ENCODE results near the gene SNX12.

SNX12 gene

GRCh38 chrX:71068044-71068918 is at the start of gene SNX12:
Gene SNX12, minus strand, starts transcription at chrX:71068334. Its CDS starts 28 bp downstream, at chrX:71068306.
- peak; percentile 86 for DNase-seq

DNA sequence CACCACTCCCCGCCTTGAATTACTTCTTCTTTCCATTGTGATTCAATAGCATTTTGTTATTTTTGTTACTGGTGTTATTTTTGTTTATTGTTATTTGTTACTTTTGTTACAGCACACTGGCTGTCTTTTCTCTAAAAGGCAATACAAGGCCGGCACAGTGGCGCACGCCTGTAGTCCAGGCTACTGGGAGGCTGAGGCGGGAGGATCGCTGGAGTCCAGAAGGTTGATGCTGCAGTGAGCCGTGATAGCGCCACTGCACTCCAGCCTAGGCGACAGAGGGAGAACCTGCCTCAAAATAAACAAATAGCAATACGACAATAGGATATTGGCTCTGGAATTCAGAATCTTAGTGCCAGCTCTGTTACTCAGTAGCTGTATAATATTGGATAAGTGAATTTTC is 49.2 kb upstream of the SNX12 start:
- DNase-seq, result no peak

- DNase-seq, result no peak
Observed at GRCh38 chrX:71111921-71112431, 43.8 kb upstream of the SNX12 start.

GRCh38 chrX:71111141-71111843 is 43.2 kb upstream of the SNX12 start, which contains the start of gene IL2RG:
Gene IL2RG, minus strand, starts transcription at chrX:71111577. Its CDS starts 38 bp downstream, at chrX:71111539.
- DNase-seq, result no peak

DNA sequence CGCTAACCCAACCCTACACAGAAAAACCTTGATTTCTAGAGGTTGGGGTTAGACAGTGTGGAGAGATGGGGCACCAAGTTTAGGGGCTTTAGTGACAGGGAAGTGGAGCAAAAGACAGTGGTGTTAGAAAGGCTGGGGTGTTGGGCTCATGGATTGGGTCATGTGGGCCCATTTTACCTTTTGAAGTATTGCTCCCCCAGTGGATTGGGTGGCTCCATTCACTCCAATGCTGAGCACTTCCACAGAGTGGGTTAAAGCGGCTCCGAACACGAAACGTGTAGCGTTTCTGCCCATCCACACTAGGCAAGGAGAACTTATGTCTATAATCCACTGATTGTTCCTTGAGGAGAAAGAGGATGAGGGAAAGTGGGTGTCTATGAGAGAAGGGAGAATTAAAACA is 40.9 kb upstream of the SNX12 start:
- no peak for DNase-seq

DNA sequence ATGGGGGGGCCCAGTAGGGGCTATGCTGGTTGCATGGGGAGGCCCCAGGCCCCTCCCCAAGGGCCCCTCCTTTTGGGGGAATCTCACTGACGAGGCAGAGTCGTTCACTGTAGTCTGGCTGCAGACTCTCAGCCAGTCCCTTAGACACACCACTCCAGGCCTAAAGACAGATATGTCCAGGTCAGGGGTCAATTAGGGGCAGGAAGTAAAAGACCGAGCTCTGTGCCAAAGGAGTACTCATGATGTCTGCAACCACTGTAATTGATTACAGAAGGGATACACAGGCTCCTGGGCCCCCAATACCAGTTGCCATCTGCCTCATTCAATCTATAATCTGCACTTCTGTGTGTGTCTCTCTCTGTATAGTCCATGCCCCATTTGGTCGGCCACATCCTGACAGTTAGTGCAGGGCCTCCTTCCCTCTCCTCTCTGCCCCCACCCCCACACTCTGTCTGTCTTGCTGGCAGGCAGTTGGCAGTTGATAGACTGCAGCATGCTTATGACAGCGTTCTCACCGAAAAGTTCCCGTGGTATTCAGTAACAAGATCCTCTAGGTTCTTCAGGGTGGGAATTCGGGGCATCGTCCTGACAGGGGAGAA is 39.7 kb upstream of the SNX12 start:
- no peak for DNase-seq

- DNase-seq, result no peak
Observed at GRCh38 chrX:71107245-71107644, 39.1 kb upstream of the SNX12 start.

DNA sequence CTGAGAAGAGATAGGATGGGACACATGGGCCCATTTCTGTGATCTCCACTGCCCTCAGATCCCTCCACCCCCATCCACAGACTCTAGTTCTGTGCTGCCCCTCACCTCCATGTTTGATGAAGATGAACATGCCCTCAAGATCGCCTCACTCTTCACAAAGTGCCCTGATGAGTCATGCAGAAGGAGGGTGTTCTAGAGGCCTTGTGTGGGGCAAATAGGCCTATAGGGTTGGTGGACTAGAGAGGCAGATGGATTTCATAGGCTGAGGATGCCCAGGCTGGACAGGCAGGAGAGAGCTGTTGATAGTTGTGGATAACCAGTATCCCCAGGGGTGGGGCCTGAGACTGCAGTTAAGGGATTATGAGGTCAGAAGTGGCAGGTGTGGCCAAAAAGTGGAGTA is 38.3 kb upstream of the SNX12 start, which contains the start of gene CXorf65:
CXorf65 (minus strand) TSS at position 314 of the 400 bp plus-strand sequence; CDS start at position 130, 184 bp downstream.
- DNase-seq, result no peak

DNA sequence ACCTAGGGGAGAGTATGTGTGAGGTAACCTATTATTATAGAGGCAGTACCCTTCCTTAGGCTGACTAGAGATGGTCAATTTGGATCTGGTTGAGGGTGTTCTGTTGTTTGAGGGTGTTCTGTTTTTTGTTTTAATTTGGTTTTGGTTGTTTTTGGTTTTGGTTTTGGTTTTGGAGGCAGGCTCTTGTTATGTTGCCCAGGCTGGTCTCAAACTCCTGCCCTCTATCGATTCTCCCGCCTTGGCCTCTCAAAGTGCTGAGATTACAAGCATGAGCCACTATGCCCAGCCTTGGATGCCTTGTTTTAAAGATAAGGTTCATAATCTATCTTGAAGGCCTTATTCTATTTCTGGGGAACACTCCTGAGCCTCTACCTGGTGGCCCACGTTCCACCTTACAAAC is 37.5 kb upstream of the SNX12 start:
- no peak for DNase-seq

GRCh38 chrX:71103110-71103983 is 35.2 kb upstream of the SNX12 start:
- no peak for DNase-seq

- no peak for DNase-seq
Observed at GRCh38 chrX:71102292-71102691, 34.2 kb upstream of the SNX12 start.

- no peak for DNase-seq
Observed at GRCh38 chrX:71100581-71101505, 32.7 kb upstream of the SNX12 start.

DNA sequence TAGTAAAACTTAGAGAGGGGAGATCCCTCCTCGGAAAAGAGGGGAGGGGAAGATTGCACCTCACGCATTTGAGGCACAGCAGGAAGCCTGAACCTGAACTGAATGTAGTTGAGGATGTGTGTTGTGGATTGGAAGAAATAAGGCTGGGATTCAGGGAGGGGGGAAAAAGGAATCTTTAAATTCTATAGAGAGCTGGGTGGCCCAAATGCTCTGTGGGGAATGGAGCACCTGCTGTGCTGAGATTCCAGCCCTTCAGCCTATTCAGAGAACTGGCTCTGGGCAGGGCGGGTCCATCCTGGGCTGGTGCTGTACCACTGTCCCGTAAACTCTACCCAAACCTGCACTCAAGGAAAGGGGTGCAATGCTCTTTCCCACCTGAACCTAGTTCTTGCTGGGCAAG is 31.6 kb upstream of the SNX12 start:
- DNase-seq, result no peak

- DNase-seq, result no peak
Observed at GRCh38 chrX:71098951-71099506, 30.9 kb upstream of the SNX12 start.

DNA sequence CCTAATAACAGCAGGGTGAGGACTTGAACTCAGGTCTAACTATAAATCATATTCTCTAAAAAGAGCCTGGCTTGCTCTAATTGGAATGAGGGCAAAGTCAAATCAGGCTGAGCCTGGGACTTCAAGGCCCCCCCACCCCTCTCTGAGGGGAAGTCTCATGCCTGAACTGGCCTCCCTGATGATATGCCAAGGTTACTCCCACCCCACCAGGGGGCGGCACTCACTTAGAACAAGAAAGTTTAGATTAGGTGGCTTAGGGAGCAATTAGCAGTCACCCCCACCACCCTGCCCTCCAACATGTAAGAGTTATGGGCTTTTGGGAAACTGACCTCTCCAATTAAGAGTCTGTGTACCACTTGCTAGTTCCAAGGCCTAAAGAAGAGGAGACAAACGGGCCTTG is 30.2 kb upstream of the SNX12 start:
- peak; percentile 12 to 47 for DNase-seq

DNA sequence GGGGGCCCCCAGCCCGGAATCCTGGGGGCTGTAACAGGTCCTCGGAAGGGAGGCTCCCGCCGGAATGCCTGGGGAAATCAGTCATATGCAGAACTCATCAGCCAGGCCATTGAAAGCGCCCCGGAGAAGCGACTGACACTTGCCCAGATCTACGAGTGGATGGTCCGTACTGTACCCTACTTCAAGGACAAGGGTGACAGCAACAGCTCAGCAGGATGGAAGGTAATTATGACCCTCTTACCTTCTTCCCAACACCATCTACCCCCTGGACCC is 28.6 kb upstream of the SNX12 start:
- DNase-seq, result no peak

- DNase-seq, result peak; percentile 9 to 38
Observed at GRCh38 chrX:71095981-71096759, 28.0 kb upstream of the SNX12 start.

DNA sequence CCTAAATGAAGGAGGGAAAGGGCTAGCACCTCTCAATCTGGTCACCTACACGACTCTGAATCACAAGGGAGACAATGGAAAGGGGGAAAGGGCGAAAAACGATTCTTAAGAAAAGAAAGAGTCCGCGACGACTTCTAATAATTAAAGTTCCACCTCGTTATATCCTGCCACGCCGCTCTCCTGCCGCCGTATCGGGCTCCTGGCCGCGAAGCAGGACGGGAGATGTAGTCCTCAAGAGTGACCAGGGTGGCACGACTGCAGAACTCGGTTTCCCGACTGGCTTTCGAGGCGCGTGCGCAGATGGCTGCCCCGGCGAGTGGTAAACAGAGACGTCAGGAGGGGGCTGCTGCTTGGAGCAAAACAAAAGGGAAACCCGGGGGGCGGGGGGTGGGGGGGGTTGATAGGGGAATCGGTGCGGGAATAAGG is 27.4 kb upstream of the SNX12 start, which contains the start of gene FOXO4:
FOXO4 (plus strand) TSS at position 297 of the 426 bp plus-strand sequence. CDS start 678 bp downstream, outside the sequence.
- peak; percentile 75 to 87 for DNase-seq

- DNase-seq, result no peak
Observed at GRCh38 chrX:71095033-71095432, 26.9 kb upstream of the SNX12 start.

GRCh38 chrX:71091263-71091662 is 23.1 kb upstream of the SNX12 start:
- DNase-seq, result no peak

Data from hippocampal formation (tissue), 2 donors.